NCI-H2196 (cell line): ENCODE measurements around the gene SSH3.

Experiments
- DNase-seq: peaks from one replicate; lab custom pipeline; 2025; ENCODE audit not compliant: unreplicated experiment; lab: John Stamatoyannopoulos, UW

SSH3 gene

GRCh38 chr11:67268081-67268961, 35.0 kb upstream of the SSH3 start:
- no peak for DNase-seq

GRCh38 chr11:67268962-67269268, 34.4 kb upstream of the SSH3 start:
- no peak for DNase-seq

GRCh38 chr11:67269401-67270255, 33.7 kb upstream of the SSH3 start:
- no peak for DNase-seq

GRCh38 chr11:67270256-67271204, 32.8 kb upstream of the SSH3 start:
- DNase-seq: no peak

GRCh38 chr11:67271205-67271540, 32.2 kb upstream of the SSH3 start:
- DNase-seq: no peak

- no peak for DNase-seq
Measured at GRCh38 chr11:67271541-67272284, 31.6 kb upstream of the SSH3 start.

- no peak for DNase-seq
Measured at GRCh38 chr11:67272327-67273259, 30.7 kb upstream of the SSH3 start.

- DNase-seq: no peak
Measured at GRCh38 chr11:67273260-67273990, 29.9 kb upstream of the SSH3 start.

- no peak for DNase-seq
Measured at GRCh38 chr11:67274768-67275605, 28.3 kb upstream of the SSH3 start.

GRCh38 chr11:67275606-67276409, 27.5 kb upstream of the SSH3 start:
- no peak for DNase-seq

- DNase-seq: no peak
Measured at GRCh38 chr11:67276781-67277230, 26.5 kb upstream of the SSH3 start.

GRCh38 chr11:67277231-67277961, 25.9 kb upstream of the SSH3 start:
- peak; percentile 81 for DNase-seq

- DNase-seq: no peak
Measured at GRCh38 chr11:67278135-67278938, 25.0 kb upstream of the SSH3 start.

GRCh38 chr11:67278939-67279588, 24.3 kb upstream of the SSH3 start:
- no peak for DNase-seq
